HepG2 (cell line): ENCODE results near the gene SH3YL1. TPM values are rescaled to one million over a fixed set of nuclear protein-coding genes. Genes with fewer than 3 reads are reported as not detected.

Experiments
- ATAC-seq: fragments of 200-7000 bp; cut with Tn5 transposase; 3 replicates; pipeline ENCODE4 v1.9.1; 2020; ENCODE audit warnings: mild to moderate bottlenecking, moderate library complexity
- BruUV-seq: library from RNA; stranded (reverse); fragments of 400-500 nt; replicated peaks from 2 replicates; lab custom pipeline; 2021; lab: Mats Ljungman, UMichigan
- CTCF ChIA-PET: fragments of 300-600 bp; formaldehyde crosslinking; extraction: SDS; loops from one replicate; lab custom pipeline; 2021; ENCODE audit warnings: low total read pairs, inconsistent platforms, low intra/inter-chr PET ratio; lab: Yijun Ruan, JAX
- POLR2A ChIA-PET: fragments of 350-600 bp; sonication (Branson Sonifier 250); formaldehyde crosslinking; loops from one replicate; lab custom pipeline; 2020; ENCODE audit warnings: antibody characterized with exemption, inconsistent platforms; lab: Yijun Ruan, JAX
- DNase-seq: peaks from one replicate; pipeline ENCODE4 v3.0.0-alpha.2; 2015; ENCODE audit warnings: low spot score
- FAIRE-seq: peaks from 3 replicates; lab custom pipeline; 2011; peaks lifted over from hg19 to GRCh38; lab: Jason Lieb, UNC
- H2AFZ ChIP-seq: one replicate; pipeline ENCODE4 v1.6.1; 2011; ENCODE audit warnings: low read length, inconsistent platforms
- H3K27ac ChIP-seq: fragments of 300-600 bp; 3 replicates; pipeline ENCODE4 v1.8.0; 2011; ENCODE audit warnings: mixed run types, mild to moderate bottlenecking, mixed read lengths, low read length, inconsistent platforms; ENCODE audit not compliant: insufficient read depth; ENCODE audit errors: extremely low read length
- H3K27me3 ChIP-seq, 2 experiments: fragments of 200-600 bp in 1 of 2; 2 replicates in 1 of 2; 3 replicates in 1 of 2; pipeline versions ENCODE4 v1.6.0 to v1.8.0; 2011; ENCODE audit warnings: low read length in 2 of 2, mild to moderate bottlenecking in 2 of 2, moderate library complexity in 2 of 2, inconsistent platforms in 1 of 2; ENCODE audit not compliant: insufficient read depth in 2 of 2, control insufficient read depth in 1 of 2
- H3K36me3 ChIP-seq, 2 experiments: fragments of 200-600 bp in 1 of 2; replicated peaks in 1 of 2; 2 replicates in 1 of 2; 3 replicates in 1 of 2; pipeline versions ENCODE4 v1.5.1 to v1.8.0; 2011; ENCODE audit warnings: low read length in 2 of 2, inconsistent platforms in 1 of 2; ENCODE audit not compliant: insufficient read depth in 2 of 2, control insufficient read depth in 1 of 2
- H3K4me1 ChIP-seq: 2 replicates; pipeline ENCODE4 v1.5.1; 2012; ENCODE audit warnings: low read length, inconsistent platforms; ENCODE audit not compliant: insufficient read depth
- H3K4me2 ChIP-seq: 2 replicates; pipeline ENCODE4 v1.6.0; 2011; ENCODE audit warnings: low read depth, low read length, inconsistent platforms
- H3K4me3 ChIP-seq, 3 experiments: fragments of 200-600 bp in 1 of 3; sonication (generic), shearing (Covaris generic) in 1 of 3; replicated peaks in 1 of 3; 2 replicates each; pipeline ENCODE4 v1.5.1; 2011 to 2016; ENCODE audit warnings: low read length in 3 of 3, inconsistent platforms in 2 of 3, low read depth in 2 of 3, mild to moderate bottlenecking in 2 of 3, control low read depth in 1 of 3, mixed read lengths in 1 of 3; ENCODE audit not compliant: insufficient read depth in 1 of 3
- H3K79me2 ChIP-seq: one replicate; pipeline ENCODE4 v1.6.1; 2011; ENCODE audit warnings: low read length, inconsistent platforms; ENCODE audit not compliant: insufficient read depth
- H3K9ac ChIP-seq: 2 replicates; pipeline ENCODE4 v1.6.0; 2011; ENCODE audit warnings: mild to moderate bottlenecking, low read depth, low read length, inconsistent platforms; ENCODE audit not compliant: insufficient read depth
- H3K9me3 ChIP-seq: 2 replicates; pipeline ENCODE4 v1.5.1; 2012; ENCODE audit warnings: mild to moderate bottlenecking, low read length
- H4K20me1 ChIP-seq: 2 replicates; pipeline ENCODE4 v1.6.0; 2011; ENCODE audit warnings: inconsistent platforms, mild to moderate bottlenecking, low read length, moderate library complexity; ENCODE audit not compliant: insufficient read depth
- CHD4 ChIP-seq: fragments of 200-600 bp; sonication (generic); IDR thresholded peaks from 2 replicates; pipeline ENCODE4 v1.7.0; 2017; ENCODE audit warnings: mild to moderate bottlenecking, low read length, borderline replicate concordance
- FOXA3 ChIP-seq: IDR thresholded peaks from 2 replicates; pipeline ENCODE4 v1.6.1; 2016; ENCODE audit warnings: missing genetic modification reagents, missing compliant biosample characterization
- HNF4A ChIP-seq: sonication (generic); formaldehyde crosslinking; IDR thresholded peaks from 2 replicates; pipeline ENCODE4 v1.4.0; 2020; ENCODE audit warnings: missing genetic modification reagents
- RCOR2 ChIP-seq: IDR thresholded peaks from 2 replicates; pipeline ENCODE4 v1.6.1; 2016; ENCODE audit warnings: missing biosample characterization, missing genetic modification reagents
- REST ChIP-seq, 2 experiments: IDR thresholded peaks; 2 replicates each; pipeline ENCODE4 v1.6.1; 2011 to 2012; ENCODE audit warnings: low read length in 2 of 2, borderline replicate concordance in 1 of 2, low read depth in 1 of 2, mild to moderate bottlenecking in 1 of 2, moderate library complexity in 1 of 2
- SPEN ChIP-seq: sonication (generic); formaldehyde crosslinking; IDR thresholded peaks from 2 replicates; pipeline ENCODE4 v1.5.1; 2020; ENCODE audit warnings: low read depth, mild to moderate bottlenecking, missing genetic modification reagents
- ZBTB40 ChIP-seq, 2 experiments: fragments of 450-650 bp in 1 of 2; sonication (generic) in 1 of 2; formaldehyde crosslinking in 1 of 2; IDR thresholded peaks; 2 replicates each; pipeline versions ENCODE4 v1.6.1 to v1.8.0; 2016 to 2022; ENCODE audit warnings: antibody characterized with exemption in 1 of 2, mild to moderate bottlenecking in 1 of 2, missing genetic modification reagents in 1 of 2
- WGBS: methylation state at CpG from one replicate; pipeline ENCODE4 v1.1.6; 2017; ENCODE audit warnings: low lambda C conversion rate; 5-methylcytosine and 5-hydroxymethylcytosine counted together
- in situ Hi-C: cut with HindIII; loops from 2 replicates; pipeline ENCODE4 v1.10.0; 2017; ENCODE audit warnings: low pct_unique_long_range_greater_than_20kb; ENCODE audit not compliant: extremely low pct_ligation_motif_present
- intact Hi-C: fragments of 100-400 bp; cut with micrococcal nuclease; formaldehyde crosslinking; loops from one replicate; pipeline ENCODE4 v1.10.0; 2022; ENCODE audit not compliant: unreplicated experiment
- polyA plus RNA-seq, 8 experiments: library from polyadenylated mRNA; depleted of rRNA in 3 of 8; stranded (reverse) in 7 of 8; unstranded in 1 of 8; fragments of >200 nt; fragmentation: Illumina TruSeq in 4 of 8; extraction: Trizol in 4 of 8; gene quantifications; 2 replicates each; pipeline versions ENCODE4 v1.2.1 to v1.2.3, GENCODE V29; 2011 to 2016; ENCODE audit warnings: low read depth in 4 of 8, missing spikeins in 1 of 8, mixed read lengths in 1 of 8; ENCODE audit not compliant: insufficient read depth in 1 of 8
- total RNA-seq, 5 experiments: library from RNA; depleted of rRNA; stranded (reverse); fragments of >200 nt; fragmentation: Illumina TruSeq; extraction: Trizol; gene quantifications; 2 replicates each; pipeline ENCODE4 v1.2.3, GENCODE V29; 2016; ENCODE audit warnings: low read depth in 1 of 5

SH3YL1 gene
- total and polyA plus RNA-seq, 2 of the 13 experiments (the other 11 are each of a cell fraction or from before 2014, with no cell fraction given): 13.0 to 48.2 TPM

- no peak for TF ChIP-seq REST (IDR thresholded peaks at IDR 0.05; ENCODE audit: borderline replicate concordance in 1 of 2, low read depth in 1 of 2, low read length in 2 of 2)
- TF ChIP-seq SPEN (CRISPR knock-in tag): 0 out of 2 replicates have a peak, but pooled peaks have one; percentile 20
- TF ChIP-seq HNF4A (CRISPR knock-in tag): no peak
- TF ChIP-seq FOXA3 (CRISPR knock-in tag): 0 out of 2 replicates have a peak, but pooled peaks have one; percentile 18
These were observed 4.9 kb downstream of the SH3YL1 start (continued) for GRCh38 chr2:258933-259332.

GRCh38 chr2:257842-258241 lies 6.0 kb downstream of the SH3YL1 start:
- no peak overlapping the region for H3K9ac ChIP-seq
- H3K27ac ChIP-seq: no peak overlapping the region
- ATAC-seq (no peak), DNase-seq (no peak), FAIRE-seq (no peak)
- H3K4me2 ChIP-seq: no peak overlapping the region
- ChIA-PET POLR2A (interaction anchor here (1.2 to 11.0 kb wide), 2 partner anchors 12 to 81 kb away, joined by 4 to 156 read pairs; no protein-coding TSS in a partner anchor), CTCF (no interaction called here)
- H3K79me2 ChIP-seq: peaks cover 4% of the 10 kb centered on the region
- peaks cover 63% of the 10 kb centered on the region for H3K4me1 ChIP-seq
- peaks cover 5% of the 10 kb centered on the region; the same call in 1 of the 2 replicates for H3K9me3 ChIP-seq
- in situ Hi-C loops (no loop called here), intact Hi-C loops (no loop called here)
- H4K20me1 ChIP-seq: no peaks in the 10 kb centered on the region
- no peaks in the 10 kb centered on the region for H3K36me3 ChIP-seq
- H3K4me3 ChIP-seq: no peak overlapping the region
- H3K27me3 ChIP-seq: no peaks in the 10 kb centered on the region
- no TSS peak for BruUV-seq
- H2AFZ ChIP-seq: no peak overlapping the region
- WGBS: 99% methylated on average over 2 of the region's 2 CpGs
- TF ChIP-seq CHD4 (peak; percentile 93; the same call in 1 of the 2 replicates), ZBTB40 (IDR thresholded peaks at IDR 0.05) (no peak), ZBTB40 (CRISPR knock-in tag; IDR thresholded peaks at IDR 0.05) (no peak), RCOR2 (0 out of 2 replicates have a peak, but pooled peaks have one; percentile 40)
